GM12892 (cell line): ENCODE results near the gene C5orf46.

ENCODE experiments used
- POLR2A ChIP-seq: IDR thresholded peaks from 2 replicates; pipeline ENCODE4 v1.6.1; 2011; ENCODE audit warnings: low read depth, low read length, control low read depth
- POLR2AphosphoS5 ChIP-seq: IDR thresholded peaks from 2 replicates; pipeline ENCODE4 v1.6.1; 2011; ENCODE audit warnings: low read depth, low read length, control low read depth
- TAF1 ChIP-seq: IDR thresholded peaks from 2 replicates; pipeline ENCODE4 v1.6.1; 2011; ENCODE audit warnings: low read depth, mild to moderate bottlenecking, control low read depth, low read length, borderline replicate concordance

- TF ChIP-seq TAF1 (no peak), POLR2AphosphoS5 (no peak), POLR2A (no peak)
Observed at GRCh38 chr5:147954971-147955370, 48.6 kb upstream of the C5orf46 start.
